NCI-H128 (cell line): ENCODE measurements around the gene FAM47E.

Source experiments
- DNase-seq: peaks from one replicate; lab custom pipeline; 2025; ENCODE audit not compliant: unreplicated experiment; lab: John Stamatoyannopoulos, UW

FAM47E gene

GRCh38 chr4:76326515-76326914, 75.0 kb downstream of the FAM47E start:
- no peak for DNase-seq
